Kidney epithelial cell (primary cell): Measurements from ENCODE around the gene APOB. TPM values are rescaled to one million over a fixed set of nuclear protein-coding genes. Genes with fewer than 3 reads are reported as not detected.

Experiments
- DNase-seq: peaks from one replicate; pipeline ENCODE4 v3.0.0-alpha.2; 2010; ENCODE audit warnings: low read depth
- H3K27me3 ChIP-seq: 2 replicates; pipeline ENCODE4 v1.6.0; 2011; ENCODE audit warnings: low read length; ENCODE audit not compliant: control insufficient read depth, insufficient read depth
- H3K36me3 ChIP-seq: 2 replicates; pipeline ENCODE4 v1.5.1; 2011; ENCODE audit warnings: low read length; ENCODE audit not compliant: control insufficient read depth, insufficient read depth
- H3K4me3 ChIP-seq: 2 replicates; pipeline ENCODE4 v1.5.1; 2011; ENCODE audit warnings: low read depth, mild to moderate bottlenecking, control low read depth, low read length
- CTCF ChIP-seq: IDR thresholded peaks from 2 replicates; pipeline ENCODE4 v1.5.1; 2011; ENCODE audit warnings: mild to moderate bottlenecking, moderate library complexity, low read length, control low read depth, inconsistent platforms; ENCODE audit not compliant: insufficient read depth, poor library complexity, severe bottlenecking
- total RNA-seq: library from RNA; depleted of rRNA; stranded (reverse); fragments of >200 nt; gene quantifications from 2 replicates; pipeline ENCODE4 v1.2.3, GENCODE V29; 2015

APOB gene
- total RNA-seq, 1 donor from 2014 or later = not detected

- Histone ChIP-seq H3K36me3 (no peaks in the 10 kb centered on the region), H3K27me3 (no peaks in the 10 kb centered on the region), H3K4me3 (no peak overlapping the region)
- no peak for TF ChIP-seq CTCF
- no peak for DNase-seq
These were observed 45.7 kb downstream of the APOB start for GRCh38 chr2:20997953-20998722.

DNA sequence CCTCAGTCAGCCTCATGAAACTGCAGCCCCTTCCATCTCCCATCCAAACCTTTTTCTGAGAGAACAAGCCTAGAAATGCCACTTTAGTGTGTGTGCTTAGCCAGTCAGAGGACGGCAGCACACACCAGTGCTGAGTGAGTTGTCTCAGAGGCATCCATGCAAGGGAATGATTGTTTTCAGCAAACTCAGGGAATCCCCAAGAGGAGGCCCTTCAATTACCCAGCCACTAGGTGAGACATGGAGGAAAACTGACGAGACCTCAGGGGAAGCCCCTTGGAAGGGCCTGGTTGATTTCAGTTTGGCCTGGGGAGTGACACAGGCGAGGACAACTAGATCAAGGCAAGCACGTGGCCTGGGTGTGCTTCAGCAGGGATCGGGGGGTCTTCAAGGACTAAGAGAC is 49.7 kb downstream of the APOB start:
- H3K4me3 ChIP-seq = no peak overlapping the region
- H3K36me3 ChIP-seq = no peaks in the 10 kb centered on the region
- no peak for DNase-seq
- H3K27me3 ChIP-seq = no peaks in the 10 kb centered on the region
- no peak for TF ChIP-seq CTCF

DNA sequence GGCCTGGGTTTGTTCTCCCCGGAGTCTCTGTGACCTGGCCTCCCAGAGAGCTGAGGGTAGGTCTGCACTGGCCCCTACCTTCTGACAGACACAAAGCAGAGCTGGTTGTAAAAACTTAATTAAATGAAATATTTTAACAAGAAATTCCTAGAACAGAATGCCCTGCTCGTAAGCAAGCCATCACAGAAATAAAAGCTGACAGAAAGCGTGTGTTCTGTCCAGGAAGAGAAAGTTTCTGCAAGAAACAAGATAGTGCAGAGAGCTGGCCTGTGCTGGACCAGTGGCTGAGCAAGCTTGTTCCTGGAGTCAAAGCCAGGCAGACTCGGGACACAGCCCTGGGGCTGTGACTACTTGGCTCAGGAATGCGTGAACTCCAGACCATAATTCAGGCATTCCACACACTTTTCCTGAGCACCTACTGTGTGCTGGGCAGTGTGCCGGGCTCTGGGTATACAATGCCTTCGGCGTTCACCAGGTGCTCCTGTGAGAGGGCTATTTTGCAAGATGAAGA is 51.6 kb downstream of the APOB start:
- Histone ChIP-seq H3K4me3 (no peak overlapping the region), H3K36me3 (no peaks in the 10 kb centered on the region), H3K27me3 (no peaks in the 10 kb centered on the region)
- TF ChIP-seq CTCF = no peak
- DNase-seq = no peak

- Histone ChIP-seq H3K4me3 (no peak overlapping the region), H3K27me3 (no peaks in the 10 kb centered on the region), H3K36me3 (no peaks in the 10 kb centered on the region)
- no peak for TF ChIP-seq CTCF
- no peak for DNase-seq
These were observed 53.1 kb downstream of the APOB start for GRCh38 chr2:20990442-20991430.

DNA sequence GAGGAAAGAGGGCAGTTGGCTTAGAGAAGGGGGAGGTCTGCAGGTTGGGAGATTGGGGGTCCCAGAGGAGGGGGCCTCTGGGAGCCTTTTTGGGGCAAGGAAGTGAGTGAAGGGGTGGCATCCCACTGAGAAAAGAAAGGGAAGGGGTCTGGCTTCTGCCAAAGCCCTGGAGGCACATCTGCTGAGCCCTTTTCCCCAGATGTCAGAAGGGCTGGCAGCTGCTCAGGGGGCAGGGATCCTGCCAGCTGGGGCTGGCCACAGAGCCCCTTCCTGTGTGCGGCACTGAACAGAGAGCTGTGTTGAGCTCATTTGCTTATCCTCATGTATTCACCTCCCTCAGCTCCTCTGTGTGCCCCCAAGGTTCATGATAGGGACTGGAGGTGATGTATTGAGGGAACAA is 54.5 kb downstream of the APOB start:
- no peak for DNase-seq
- Histone ChIP-seq H3K36me3 (no peaks in the 10 kb centered on the region), H3K4me3 (no peak overlapping the region), H3K27me3 (no peaks in the 10 kb centered on the region)
- TF ChIP-seq CTCF = no peak
